PFSK-1 (cell line): ENCODE results near the gene THBS3.

Source experiments
- FOXP2 ChIP-seq: optimal IDR thresholded peaks from 2 replicates; pipeline ENCODE3; 2011; ENCODE audit warnings: borderline replicate concordance, control low read depth, inconsistent platforms; ENCODE audit not compliant: insufficient read depth; ENCODE audit errors: extremely low read length, extremely low read depth
- POLR2AphosphoS5 ChIP-seq: IDR thresholded peaks from 2 replicates; pipeline ENCODE4 v1.6.1; 2012; ENCODE audit warnings: low read depth, mild to moderate bottlenecking, control low read depth, low read length, moderate library complexity
- SIN3A ChIP-seq: IDR thresholded peaks from 2 replicates; pipeline ENCODE4 v1.6.1; 2012; ENCODE audit warnings: mild to moderate bottlenecking, low read length, moderate library complexity, borderline replicate concordance; ENCODE audit not compliant: insufficient read depth
- TAF1 ChIP-seq: IDR thresholded peaks from 2 replicates; pipeline ENCODE4 v1.6.1; 2012; ENCODE audit warnings: low read length, control low read depth, borderline replicate concordance; ENCODE audit not compliant: insufficient read depth
- TF ChIP-seq, protein P1 (sequence below), 2 experiments: IDR thresholded peaks; 2 replicates each; pipeline versions ENCODE4 v1.6.1 to v1.8.0; 2011 to 2012; ENCODE audit warnings: low read depth in 2 of 2, low read length in 2 of 2, control low read depth in 1 of 2, inconsistent platforms in 1 of 2, mild to moderate bottlenecking in 1 of 2, moderate library complexity in 1 of 2; ENCODE audit not compliant: insufficient read depth in 1 of 2

DNA sequence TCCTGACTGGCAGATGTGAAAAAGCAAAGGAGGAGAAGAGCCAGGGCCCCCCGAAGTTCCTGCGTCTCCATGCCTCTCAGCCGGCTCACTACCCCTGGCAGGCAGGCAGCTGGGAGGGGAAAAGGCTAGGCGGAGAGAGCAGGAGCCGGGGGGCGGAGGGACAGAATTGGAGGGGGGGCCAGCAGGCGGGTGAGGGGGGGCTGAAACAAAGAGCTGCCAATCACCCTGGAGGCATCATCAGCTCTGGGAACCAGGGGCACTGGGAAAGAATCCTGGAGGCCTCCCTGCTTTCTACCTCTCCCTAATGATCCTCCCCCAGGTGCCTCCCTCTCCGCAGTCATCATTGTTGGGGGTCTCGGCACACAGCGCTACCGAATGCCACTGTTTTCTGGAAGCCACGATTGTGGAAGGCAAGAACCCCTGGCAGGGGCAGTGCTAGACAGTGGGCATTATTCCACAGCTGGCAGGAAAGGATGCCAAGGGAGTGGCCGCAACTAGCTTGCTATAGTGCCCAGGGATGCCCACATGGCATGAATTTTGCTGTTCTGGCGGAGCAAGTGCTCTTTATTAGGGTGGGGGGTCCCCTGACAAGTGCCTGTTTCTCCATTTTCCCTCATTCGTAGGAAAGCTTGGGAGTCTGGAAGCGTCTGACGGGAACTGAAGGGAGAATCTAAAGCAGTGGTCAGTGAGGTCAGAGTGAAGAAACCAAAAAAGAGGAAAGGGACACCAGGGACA lies at the start of gene THBS3:
- TF ChIP-seq TAF1 (no peak), POLR2AphosphoS5 (no peak), SIN3A (no peak), FOXP2 (no peak)
- TF ChIP-seq, protein P1, sequence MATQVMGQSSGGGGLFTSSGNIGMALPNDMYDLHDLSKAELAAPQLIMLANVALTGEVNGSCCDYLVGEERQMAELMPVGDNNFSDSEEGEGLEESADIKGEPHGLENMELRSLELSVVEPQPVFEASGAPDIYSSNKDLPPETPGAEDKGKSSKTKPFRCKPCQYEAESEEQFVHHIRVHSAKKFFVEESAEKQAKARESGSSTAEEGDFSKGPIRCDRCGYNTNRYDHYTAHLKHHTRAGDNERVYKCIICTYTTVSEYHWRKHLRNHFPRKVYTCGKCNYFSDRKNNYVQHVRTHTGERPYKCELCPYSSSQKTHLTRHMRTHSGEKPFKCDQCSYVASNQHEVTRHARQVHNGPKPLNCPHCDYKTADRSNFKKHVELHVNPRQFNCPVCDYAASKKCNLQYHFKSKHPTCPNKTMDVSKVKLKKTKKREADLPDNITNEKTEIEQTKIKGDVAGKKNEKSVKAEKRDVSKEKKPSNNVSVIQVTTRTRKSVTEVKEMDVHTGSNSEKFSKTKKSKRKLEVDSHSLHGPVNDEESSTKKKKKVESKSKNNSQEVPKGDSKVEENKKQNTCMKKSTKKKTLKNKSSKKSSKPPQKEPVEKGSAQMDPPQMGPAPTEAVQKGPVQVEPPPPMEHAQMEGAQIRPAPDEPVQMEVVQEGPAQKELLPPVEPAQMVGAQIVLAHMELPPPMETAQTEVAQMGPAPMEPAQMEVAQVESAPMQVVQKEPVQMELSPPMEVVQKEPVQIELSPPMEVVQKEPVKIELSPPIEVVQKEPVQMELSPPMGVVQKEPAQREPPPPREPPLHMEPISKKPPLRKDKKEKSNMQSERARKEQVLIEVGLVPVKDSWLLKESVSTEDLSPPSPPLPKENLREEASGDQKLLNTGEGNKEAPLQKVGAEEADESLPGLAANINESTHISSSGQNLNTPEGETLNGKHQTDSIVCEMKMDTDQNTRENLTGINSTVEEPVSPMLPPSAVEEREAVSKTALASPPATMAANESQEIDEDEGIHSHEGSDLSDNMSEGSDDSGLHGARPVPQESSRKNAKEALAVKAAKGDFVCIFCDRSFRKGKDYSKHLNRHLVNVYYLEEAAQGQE (IDR thresholded peaks at IDR 0.05; ENCODE audit: insufficient read depth in 1 of 2, low read depth in 2 of 2, low read length in 2 of 2) = no peak
